ENCODE measurements around the gene ZNF777. TPM values are rescaled to one million over a fixed set of nuclear protein-coding genes. Genes with fewer than 3 reads are reported as not detected.

ZNF777 gene
- total and polyA plus RNA-seq, 9 of the 15 experiments (the other 6 are each of a cell fraction or from before 2014, with no cell fraction given): 0.11 to 32.6 (median 9.0) TPM

GRCh38 chr7:149497467-149498261 is 36.8 kb upstream of the ZNF777 start, which contains the start of gene ZNF746 (continued):
- TF ChIP-seq ZNF583 (CRISPR knock-in tag; IDR thresholded peaks at IDR 0.05) (0 out of 2 replicates have a peak, but pooled peaks have one; percentile 13), RUNX1 (IDR thresholded peaks at IDR 0.05; ENCODE audit: low read depth) (0 out of 2 replicates have a peak, but pooled peaks have one; percentile 55), ZHX1 (conservative IDR thresholded peaks at IDR 0.05; ENCODE audit: low read length) (peak; percentile 63; the same call in 1 of the 2 replicates), HLTF (IDR thresholded peaks at IDR 0.05) (no peak), MEF2A (IDR thresholded peaks at IDR 0.05; ENCODE audit: control insufficient read depth, low read depth, low read length) (no peak), ZNF41 (CRISPR knock-in tag; conservative IDR thresholded peaks at IDR 0.05) (no peak), NR3C1 (CRISPR knock-in tag; IDR thresholded peaks at IDR 0.05) (no peak; the same call in 1 of the 2 replicates), LARP7 (IDR thresholded peaks at IDR 0.05) (no peak), ZBED1 (IDR thresholded peaks at IDR 0.05) (no peak), ZNF586 (CRISPR knock-in tag; conservative IDR thresholded peaks at IDR 0.05) (no peak), ZNF184 (CRISPR knock-in tag; IDR thresholded peaks at IDR 0.05) (no peak), NFE2 (IDR thresholded peaks at IDR 0.05; ENCODE audit: low read depth) (0 out of 2 replicates have a peak, but pooled peaks have one; percentile 1), C11orf30 (IDR thresholded peaks at IDR 0.05; ENCODE audit: low read depth) (no peak), TBL1XR1 (IDR thresholded peaks at IDR 0.05; ENCODE audit: low read length in 2 of 2) (peak in 1 of 2 experiments; percentile 76; a peak in 1 of 4 replicates), ZNF79 (CRISPR knock-in tag; IDR thresholded peaks at IDR 0.05; ENCODE audit: low read depth) (no peak), NELFE (IDR thresholded peaks at IDR 0.05; ENCODE audit: insufficient read depth, insufficient read length) (no peak), ZZZ3 (IDR thresholded peaks at IDR 0.05) (no peak), ZNF57 (CRISPR knock-in tag; IDR thresholded peaks at IDR 0.05) (0 out of 2 replicates have a peak, but pooled peaks have one; percentile 13), ZNF212 (CRISPR knock-in tag; IDR thresholded peaks at IDR 0.05) (no peak), ZNF589 (CRISPR knock-in tag; IDR thresholded peaks at IDR 0.05; ENCODE audit: low read depth) (peak; percentile 48; the same call in 1 of the 2 replicates), ZNF655 (CRISPR knock-in tag; IDR thresholded peaks at IDR 0.05) (no peak), ZBTB43 (CRISPR knock-in tag; IDR thresholded peaks at IDR 0.05) (no peak), NKRF (IDR thresholded peaks at IDR 0.05; ENCODE audit: borderline replicate concordance) (no peak)

All from K562 (cell line).